Endothelial cell of umbilical vein (primary cell): Measurements from ENCODE around the gene HTR3C.

Experiments used
- CTCF ChIP-seq, 2 donors: IDR thresholded peaks; 1 replicate in 1 of 2; 2 replicates in 1 of 2; pipeline ENCODE4 v1.5.1; 2011; ENCODE audit warnings: low read length in 2 of 2, mild to moderate bottlenecking in 2 of 2, moderate library complexity in 2 of 2, control low read depth in 1 of 2, inconsistent platforms in 1 of 2, low read depth in 1 of 2; ENCODE audit not compliant: insufficient read depth in 1 of 2; ENCODE audit errors: extremely low read depth in 1 of 2
- JUN ChIP-seq: IDR thresholded peaks from 2 replicates; pipeline ENCODE4 v1.6.1; 2011; ENCODE audit warnings: borderline replicate concordance, low read depth; ENCODE audit not compliant: insufficient read length, insufficient read depth

- TF ChIP-seq CTCF (IDR thresholded peaks at IDR 0.05; ENCODE audit: extremely low read depth in 1 of 2, insufficient read depth in 1 of 2, low read depth in 1 of 2, low read length in 2 of 2) (no peak), JUN (no peak)
Measured at GRCh38 chr3:184030536-184030935, 22.3 kb upstream of the HTR3C start.
